K562 (cell line): ENCODE results near the gene IVL. TPM values are rescaled to one million over a fixed set of nuclear protein-coding genes. Genes with fewer than 3 reads are reported as not detected.
A peak's percentile ranks its signal among the peaks of the same experiment; 100 is the strongest.

ENCODE experiments used
- ATAC-seq: fragments of 200-7000 bp; cut with Tn5 transposase; 3 replicates; pipeline ENCODE4 v1.9.1; 2020; ENCODE audit warnings: moderate library complexity
- BruUV-seq: library from RNA; stranded (reverse); fragments of 400-500 nt; replicated peaks from 2 replicates; lab custom pipeline; 2021; lab: Mats Ljungman, UMichigan
- CTCF ChIA-PET: fragments of 300-600 bp; formaldehyde crosslinking; extraction: SDS; loops from one replicate; lab custom pipeline; 2021; ENCODE audit warnings: low intra/inter-chr PET ratio; lab: Yijun Ruan, JAX
- POLR2A ChIA-PET: fragments of 300-600, 350-650 bp; sonication (Branson Sonifier 250); formaldehyde crosslinking; extraction: SDS; loops from one replicate; lab custom pipeline; 2021; ENCODE audit warnings: antibody characterized with exemption, inconsistent platforms; lab: Yijun Ruan, JAX
- DNase-seq, 4 experiments: peaks; one replicate each; pipeline versions ENCODE4 v3.0.0 to v3.0.0-alpha.2; 2011 to 2018; ENCODE audit warnings: low spot score in 3 of 4, mixed read lengths in 3 of 4; ENCODE audit errors: extremely low read depth in 1 of 4
- FAIRE-seq: peaks from 2 replicates; lab custom pipeline; 2011; peaks lifted over from hg19 to GRCh38; lab: Jason Lieb, UNC
- H2AFZ ChIP-seq: 2 replicates; pipeline ENCODE4 v1.6.0; 2011; ENCODE audit warnings: low read depth, low read length, control low read depth, inconsistent platforms
- H3K27ac ChIP-seq: fragments of 200-600 bp; 3 replicates; pipeline ENCODE4 v1.8.0; 2011; ENCODE audit warnings: low read depth, mild to moderate bottlenecking, control low read depth, inconsistent platforms, low read length, moderate library complexity, mixed read lengths; ENCODE audit errors: extremely low read depth
- H3K27me3 ChIP-seq, 2 experiments: fragments of 300-600 bp in 1 of 2; 2 replicates in 1 of 2; 3 replicates in 1 of 2; pipeline versions ENCODE4 v1.6.0 to v1.8.0; 2011; ENCODE audit warnings: inconsistent platforms in 2 of 2, low read length in 2 of 2, mild to moderate bottlenecking in 1 of 2, mixed read lengths in 1 of 2, moderate library complexity in 1 of 2; ENCODE audit not compliant: control insufficient read depth in 2 of 2, insufficient read depth in 2 of 2
- H3K36me3 ChIP-seq: fragments of 300-600 bp; 3 replicates; pipeline ENCODE4 v1.8.0; 2011; ENCODE audit warnings: mild to moderate bottlenecking, low read length, inconsistent platforms; ENCODE audit not compliant: control insufficient read depth, insufficient read depth
- H3K4me1 ChIP-seq, 2 experiments: fragments of 200-600 bp in 1 of 2; replicated peaks in 1 of 2; 2 replicates in 1 of 2; 3 replicates in 1 of 2; pipeline versions ENCODE4 v1.5.1 to v1.8.0; 2011; ENCODE audit warnings: inconsistent platforms in 2 of 2, low read length in 2 of 2, mild to moderate bottlenecking in 1 of 2, mixed read lengths in 1 of 2, moderate library complexity in 1 of 2; ENCODE audit not compliant: control insufficient read depth in 2 of 2, insufficient read depth in 2 of 2
- H3K4me2 ChIP-seq: 2 replicates; pipeline ENCODE4 v1.6.1; 2011; ENCODE audit warnings: low read length, control low read depth, inconsistent platforms, mixed read lengths; ENCODE audit not compliant: insufficient read depth
- H3K4me3 ChIP-seq: fragments of 200-600 bp; sonication (generic), shearing (Covaris generic); 2 replicates; pipeline ENCODE4 v1.5.1; 2016; ENCODE audit warnings: control low read depth, inconsistent platforms
- H3K79me2 ChIP-seq: fragments of 200-600 bp; 3 replicates; pipeline ENCODE4 v1.8.0; 2011; ENCODE audit warnings: low read length, inconsistent platforms; ENCODE audit not compliant: control insufficient read depth, insufficient read depth
- H3K9ac ChIP-seq, 2 experiments: 2 replicates each; pipeline versions ENCODE4 v1.6.0 to v1.6.1; 2011; ENCODE audit warnings: low read depth in 2 of 2, low read length in 2 of 2, control low read depth in 1 of 2, inconsistent platforms in 1 of 2, mild to moderate bottlenecking in 1 of 2, mixed read lengths in 1 of 2; ENCODE audit not compliant: insufficient read depth in 1 of 2
- H3K9me1 ChIP-seq: one replicate; pipeline ENCODE4 v1.6.0; 2011; ENCODE audit warnings: inconsistent platforms, mild to moderate bottlenecking, low read length, moderate library complexity; ENCODE audit not compliant: control insufficient read depth, insufficient read depth
- H3K9me3 ChIP-seq: replicated peaks from 2 replicates; pipeline ENCODE4 v1.5.1; 2011; ENCODE audit warnings: low read depth, low read length, inconsistent platforms; ENCODE audit not compliant: control insufficient read depth, insufficient read depth
- H4K20me1 ChIP-seq: replicated peaks from 2 replicates; pipeline ENCODE4 v1.6.1; 2011; ENCODE audit warnings: low read length, inconsistent platforms, mixed read lengths; ENCODE audit not compliant: control insufficient read depth, insufficient read depth
- ATF7 ChIP-seq: fragments of 450-650 bp; IDR thresholded peaks from 2 replicates; pipeline ENCODE4 v1.7.1; 2014; ENCODE audit warnings: mild to moderate bottlenecking, moderate library complexity
- RFX1 ChIP-seq: fragments of 450-650 bp; IDR thresholded peaks from 2 replicates; pipeline ENCODE4 v1.6.1; 2016; ENCODE audit warnings: mild to moderate bottlenecking, moderate library complexity
- TAF15 ChIP-seq: fragments of 200-400 bp; formaldehyde crosslinking; IDR thresholded peaks from 2 replicates; pipeline ENCODE4 v1.6.1; 2017; ENCODE audit warnings: mild to moderate bottlenecking, low read depth, low read length, moderate library complexity
- ZBTB12 ChIP-seq: fragments of 250-450 bp; sonication (Bioruptor Pico); IDR thresholded peaks from 2 replicates; pipeline ENCODE4 v1.4.0; 2020
- ZC3H8 ChIP-seq: fragments of 450-650 bp; IDR thresholded peaks from 2 replicates; pipeline ENCODE4 v1.6.1; 2017
- ZNF277 ChIP-seq: fragments of 250-450 bp; sonication (Bioruptor Pico); IDR thresholded peaks from 2 replicates; pipeline ENCODE4 v1.8.0; 2022; ENCODE audit warnings: inconsistent platforms, mild to moderate bottlenecking, moderate library complexity, borderline replicate concordance
- WGBS: fragments of 100-300 bp; shearing (Covaris generic); methylation state at CpG from one replicate; pipeline ENCODE4 v1.1.6; 2016; ENCODE audit warnings: low coverage, mixed read lengths; ENCODE audit not compliant: insufficient coverage; ENCODE audit errors: missing lambda C conversion rate; 5-methylcytosine and 5-hydroxymethylcytosine counted together
- in situ Hi-C: fragments of 300-500 bp; cut with MboI; formaldehyde crosslinking; loops from 4 replicates; pipeline ENCODE4 v1.15.0; 2018; ENCODE audit warnings: inconsistent platforms, mixed read lengths
- intact Hi-C: fragments of 100-400 bp; cut with micrococcal nuclease; formaldehyde crosslinking; loops from 2 replicates; pipeline ENCODE4 v1.14.2; 2022
- polyA plus RNA-seq, 8 experiments: library from polyadenylated mRNA; depleted of rRNA in 4 of 8; stranded (reverse) in 5 of 8; unstranded in 3 of 8; fragments of >200 nt; fragmentation: Nextera tagmentation in 2 of 8; fragmentation: Illumina TruSeq in 1 of 8; extraction: Ambion mirVana in 2 of 8; extraction: Trizol in 1 of 8; gene quantifications; 2 replicates each; pipeline versions ENCODE4 v1.2.1 to v1.2.3, GENCODE V29; 2011 to 2014; ENCODE audit warnings: inconsistent platforms in 1 of 8, missing spikeins in 1 of 8
- total RNA-seq, 7 experiments: library from RNA; depleted of rRNA in 6 of 7; stranded (reverse); fragments of >200 nt in 6 of 7; fragmentation: Illumina TruSeq in 2 of 7; extraction: Trizol in 2 of 7; gene quantifications; 2 replicates each; pipeline versions ENCODE4 v1.2.1 to v1.2.3, GENCODE V29; 2011 to 2021; ENCODE audit warnings: low replicate concordance in 1 of 7

IVL gene
- total and polyA plus RNA-seq, 9 of the 15 experiments (the other 6 are each of a cell fraction or from before 2014, with no cell fraction given), result not detected

DNA sequence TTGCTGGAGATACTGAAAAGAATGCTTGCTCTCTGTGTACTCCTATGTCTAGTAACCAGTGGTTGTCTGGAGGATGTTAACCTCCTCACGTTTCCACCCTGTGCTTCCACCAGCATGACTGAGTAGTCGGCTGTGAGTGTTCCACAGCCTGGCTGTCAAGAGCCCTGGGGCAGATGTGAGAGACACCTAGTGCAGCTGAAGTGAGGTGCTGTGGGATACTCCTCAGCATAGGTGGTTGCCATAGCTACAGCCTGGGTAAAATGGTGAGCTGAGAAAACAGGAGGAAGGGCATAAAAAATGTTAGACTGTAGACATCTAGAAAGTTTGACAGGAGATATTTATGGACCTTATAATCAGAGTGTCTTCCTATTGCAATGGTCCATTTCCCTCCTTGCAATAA lies 15.8 kb downstream of the IVL start:
- WGBS, result 0% methylated on average over 2 of the region's 2 CpGs
- H2AFZ ChIP-seq, result no peak overlapping the region
- intact Hi-C loops, result no loop called here
- H3K27me3 ChIP-seq, result peaks cover 2 to 5% of the 10 kb centered on the region in 2 experiments; a peak in 2 of 5 replicates
- H3K79me2 ChIP-seq, result no peaks in the 10 kb centered on the region
- ChIA-PET POLR2A (no interaction called here), CTCF (no interaction called here)
- in situ Hi-C loops, result no loop called here
- H3K4me2 ChIP-seq, result no peak overlapping the region
- no peaks in the 10 kb centered on the region for H3K4me1 ChIP-seq
- no peaks in the 10 kb centered on the region; the same call in 1 of the 2 replicates for H4K20me1 ChIP-seq
- no peak overlapping the region for H3K4me3 ChIP-seq
- TF ChIP-seq ATF7 (no peak), RFX1 (peak; percentile 57; the same call in 1 of the 2 replicates), ZNF277 (no peak), TAF15 (no peak), ZBTB12 (CRISPR knock-in tag) (no peak), ZC3H8 (no peak)
- no peak overlapping the region for H3K27ac ChIP-seq
- ATAC-seq (no peak), FAIRE-seq (no peak), DNase-seq (no peak)
- no peaks in the 10 kb centered on the region for H3K36me3 ChIP-seq
- H3K9me1 ChIP-seq, result no peaks in the 10 kb centered on the region
- BruUV-seq, result no TSS peak
- no peaks in the 10 kb centered on the region for H3K9me3 ChIP-seq
- no peak overlapping the region for H3K9ac ChIP-seq
